GM23248 (cell line): ENCODE measurements around the gene EPHA2. TPM values are rescaled to one million over a fixed set of nuclear protein-coding genes. Genes with fewer than 3 reads are reported as not detected.

ENCODE experiments used
- DNase-seq: peaks from one replicate; pipeline ENCODE4 v3.0.0-alpha.2; 2015
- H2AFZ ChIP-seq: fragments of 200-600 bp; sonication (generic); 2 replicates; pipeline ENCODE4 v1.6.1; 2016; ENCODE audit warnings: antibody characterized with exemption
- H3F3A ChIP-seq: fragments of 200-600 bp; sonication (generic); 2 replicates; pipeline ENCODE4 v1.6.1; 2016; ENCODE audit warnings: mild to moderate bottlenecking, antibody characterized with exemption, mixed run types; ENCODE audit not compliant: insufficient read depth
- H3K27ac ChIP-seq: fragments of 200-600 bp; sonication (generic); 2 replicates; pipeline ENCODE4 v1.5.1; 2016; ENCODE audit warnings: mild to moderate bottlenecking
- H3K27me3 ChIP-seq: fragments of 200-600 bp; sonication (generic); replicated peaks from 2 replicates; pipeline ENCODE4 v1.6.1; 2016; ENCODE audit warnings: mild to moderate bottlenecking; ENCODE audit not compliant: insufficient read depth
- H3K36me3 ChIP-seq: fragments of 200-600 bp; sonication (generic); 2 replicates; pipeline ENCODE4 v1.6.1; 2016; ENCODE audit warnings: low read depth, mild to moderate bottlenecking
- H3K4me1 ChIP-seq: fragments of 200-600 bp; sonication (generic); 2 replicates; pipeline ENCODE4 v1.6.1; 2016; ENCODE audit warnings: mild to moderate bottlenecking; ENCODE audit not compliant: insufficient read depth
- H3K4me2 ChIP-seq: fragments of 200-600 bp; sonication (generic); one replicate; pipeline ENCODE4 v1.6.1; 2016; ENCODE audit warnings: mild to moderate bottlenecking; ENCODE audit not compliant: unreplicated experiment
- H3K4me3 ChIP-seq: fragments of 200-600 bp; sonication (generic); 2 replicates; pipeline ENCODE4 v1.5.1; 2016; ENCODE audit warnings: mild to moderate bottlenecking
- H3K79me2 ChIP-seq: fragments of 200-600 bp; sonication (generic); 2 replicates; pipeline ENCODE4 v1.6.1; 2016; ENCODE audit warnings: mild to moderate bottlenecking; ENCODE audit not compliant: insufficient read depth
- H3K9ac ChIP-seq: fragments of 200-600 bp; sonication (generic); 2 replicates; pipeline ENCODE4 v1.6.1; 2016; ENCODE audit warnings: mild to moderate bottlenecking
- H3K9me2 ChIP-seq: fragments of 200-600 bp; sonication (generic); 2 replicates; pipeline ENCODE4 v1.6.1; 2016; ENCODE audit warnings: mixed run types, mild to moderate bottlenecking, moderate library complexity; ENCODE audit not compliant: insufficient read depth
- H3K9me3 ChIP-seq: fragments of 200-600 bp; sonication (generic); one replicate; pipeline ENCODE4 v1.6.1; 2017; ENCODE audit warnings: low read depth
- H4K20me1 ChIP-seq: fragments of 200-600 bp; sonication (generic); 2 replicates; pipeline ENCODE4 v1.6.0; 2016; ENCODE audit not compliant: insufficient read depth
- EZH2 ChIP-seq: fragments of 200-600 bp; sonication (generic); IDR thresholded peaks from 2 replicates; pipeline ENCODE4 v1.6.1; 2018; ENCODE audit warnings: antibody characterized with exemption, mild to moderate bottlenecking; ENCODE audit not compliant: insufficient read depth, poor library complexity, severe bottlenecking
- EZH2phosphoT487 ChIP-seq: fragments of 200-600 bp; sonication (generic); IDR thresholded peaks from 2 replicates; pipeline ENCODE4 v1.6.1; 2018; ENCODE audit warnings: antibody characterized with exemption, moderate library complexity, mild to moderate bottlenecking, low read depth; ENCODE audit not compliant: insufficient read depth
- WGBS, 2 experiments: methylation state at CpG; one replicate each; pipeline ENCODE4 v1.1.6; 2015 to 2017; ENCODE audit warnings: low lambda C conversion rate in 2 of 2, low coverage in 1 of 2; ENCODE audit errors: missing lambda C conversion rate in 2 of 2; 5-methylcytosine and 5-hydroxymethylcytosine counted together
- in situ Hi-C: fragments of 300-500 bp; cut with MboI; formaldehyde crosslinking; loops from 2 replicates; pipeline ENCODE4 v1.15.0; 2020
- polyA plus RNA-seq: library from polyadenylated mRNA; unstranded; fragments of >200 nt; fragmentation: Nextera tagmentation; extraction: Ambion mirVana; gene quantifications from 2 replicates; pipeline ENCODE4 v1.2.1, GENCODE V29; 2016
- total RNA-seq: library from RNA; depleted of rRNA; stranded (reverse); fragments of >200 nt; shearing (Covaris generic); gene quantifications from 2 replicates; pipeline ENCODE4 v1.2.3, GENCODE V29; 2014

EPHA2 gene
- total and polyA plus RNA-seq, 2 experiments from 2014 or later, result 8.8 to 21.7 TPM

DNA sequence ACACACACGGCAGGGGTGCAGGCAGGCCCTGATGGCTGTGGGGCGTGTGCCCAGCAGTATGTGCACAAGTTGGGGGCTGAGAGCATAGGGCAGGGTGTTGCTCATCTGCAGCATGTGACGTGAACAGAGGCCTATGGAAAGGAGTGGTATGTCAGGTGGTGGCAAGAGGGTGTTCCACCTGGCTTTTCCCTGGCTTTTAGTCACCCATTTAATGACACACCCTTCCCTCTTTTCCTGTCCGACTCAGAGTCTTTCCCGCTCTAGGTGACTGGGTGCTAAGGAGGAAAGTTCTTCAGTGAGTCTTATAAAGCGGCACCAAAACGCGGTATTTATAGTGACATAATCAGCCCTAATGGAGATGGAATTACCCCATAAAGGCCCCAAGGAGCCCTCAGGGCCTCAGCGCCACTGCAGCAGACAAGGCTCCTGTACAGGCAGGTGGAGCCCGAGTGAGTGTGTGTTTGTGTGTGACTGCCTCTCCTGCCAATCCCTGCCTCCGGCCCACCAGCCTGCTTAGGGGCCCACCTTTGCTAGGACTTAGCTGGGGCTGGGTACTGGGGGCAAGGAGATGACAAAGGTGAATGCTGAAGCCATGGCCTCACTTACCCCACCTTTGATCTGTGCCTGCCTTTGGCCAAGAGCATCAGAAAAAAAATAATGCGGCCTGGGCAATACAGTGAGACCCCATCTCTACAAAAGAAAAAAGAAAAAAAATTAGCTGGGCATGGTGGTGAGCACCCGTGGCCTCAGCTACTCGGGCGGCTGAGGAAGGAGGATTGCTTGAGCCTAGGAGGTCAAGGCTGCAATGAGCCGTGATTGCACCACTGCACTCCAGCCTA lies 3.3 kb upstream of the EPHA2 start:
- Histone ChIP-seq H3K4me2 (no peak overlapping the region), H3F3A (peaks cover 21% of the 10 kb centered on the region), H3K27ac (no peak overlapping the region), H3K9me2 (no peaks in the 10 kb centered on the region), H3K27me3 (no peaks in the 10 kb centered on the region), H3K9ac (no peak overlapping the region), H3K79me2 (peaks cover 7% of the 10 kb centered on the region), H3K4me3 (no peak overlapping the region), H3K9me3 (no peaks in the 10 kb centered on the region), H4K20me1 (no peaks in the 10 kb centered on the region), H3K4me1 (peaks cover 10% of the 10 kb centered on the region), H3K36me3 (no peaks in the 10 kb centered on the region), H2AFZ (no peak overlapping the region)
- in situ Hi-C loops, result no loop called here
- TF ChIP-seq EZH2 (no peak), EZH2phosphoT487 (no peak)
- WGBS, 2 experiments, result 88 to 90% methylated on average over 16 of the region's 16 CpGs
- no peak for DNase-seq

- TF ChIP-seq EZH2, result no peak
- TF ChIP-seq EZH2phosphoT487, result no peak
- peaks cover 19% of the 10 kb centered on the region for H3K79me2 ChIP-seq
- no peaks in the 10 kb centered on the region for H4K20me1 ChIP-seq
- H2AFZ ChIP-seq, result no peak overlapping the region
- H3K4me3 ChIP-seq, result no peak overlapping the region
- no peak overlapping the region for H3K27ac ChIP-seq
- no peak overlapping the region for H3K4me2 ChIP-seq
- no peak for DNase-seq
- H3K9ac ChIP-seq, result no peak overlapping the region
- H3K9me2 ChIP-seq, result no peaks in the 10 kb centered on the region
- WGBS, 2 experiments, result 78 to 84% methylated on average over 5 of the region's 5 CpGs
- in situ Hi-C loops, result no loop called here
- no peaks in the 10 kb centered on the region for H3K9me3 ChIP-seq
- no peaks in the 10 kb centered on the region for H3K27me3 ChIP-seq
- peaks cover 21% of the 10 kb centered on the region for H3K4me1 ChIP-seq
- peaks cover 21% of the 10 kb centered on the region for H3F3A ChIP-seq
- no peaks in the 10 kb centered on the region for H3K36me3 ChIP-seq
Observed at GRCh38 chr1:16158025-16158424, 2.2 kb upstream of the EPHA2 start.

- no peaks in the 10 kb centered on the region for H3K9me2 ChIP-seq
- peaks cover 29% of the 10 kb centered on the region for H3K4me1 ChIP-seq
- peak overlapping the region; percentile 46; the same call in 1 of the 2 replicates for H3K4me3 ChIP-seq
- in situ Hi-C loops, result no loop called here
- peaks cover 21% of the 10 kb centered on the region for H3F3A ChIP-seq
- no peaks in the 10 kb centered on the region for H3K9me3 ChIP-seq
- WGBS, 2 experiments, result 76 to 78% methylated on average over 13 of the region's 13 CpGs
- peaks cover 28% of the 10 kb centered on the region for H3K79me2 ChIP-seq
- H3K4me2 ChIP-seq, result peak overlapping the region; percentile 34
- DNase-seq, result peak; percentile 63
- no peaks in the 10 kb centered on the region for H4K20me1 ChIP-seq
- no peaks in the 10 kb centered on the region for H3K36me3 ChIP-seq
- H3K9ac ChIP-seq, result no peak overlapping the region
- H2AFZ ChIP-seq, result no peak overlapping the region
- no peak overlapping the region for H3K27ac ChIP-seq
- no peak for TF ChIP-seq EZH2phosphoT487
- no peak for TF ChIP-seq EZH2
- H3K27me3 ChIP-seq, result no peaks in the 10 kb centered on the region
Observed at GRCh38 chr1:16156848-16157495, 1.1 kb upstream of the EPHA2 start.

DNA sequence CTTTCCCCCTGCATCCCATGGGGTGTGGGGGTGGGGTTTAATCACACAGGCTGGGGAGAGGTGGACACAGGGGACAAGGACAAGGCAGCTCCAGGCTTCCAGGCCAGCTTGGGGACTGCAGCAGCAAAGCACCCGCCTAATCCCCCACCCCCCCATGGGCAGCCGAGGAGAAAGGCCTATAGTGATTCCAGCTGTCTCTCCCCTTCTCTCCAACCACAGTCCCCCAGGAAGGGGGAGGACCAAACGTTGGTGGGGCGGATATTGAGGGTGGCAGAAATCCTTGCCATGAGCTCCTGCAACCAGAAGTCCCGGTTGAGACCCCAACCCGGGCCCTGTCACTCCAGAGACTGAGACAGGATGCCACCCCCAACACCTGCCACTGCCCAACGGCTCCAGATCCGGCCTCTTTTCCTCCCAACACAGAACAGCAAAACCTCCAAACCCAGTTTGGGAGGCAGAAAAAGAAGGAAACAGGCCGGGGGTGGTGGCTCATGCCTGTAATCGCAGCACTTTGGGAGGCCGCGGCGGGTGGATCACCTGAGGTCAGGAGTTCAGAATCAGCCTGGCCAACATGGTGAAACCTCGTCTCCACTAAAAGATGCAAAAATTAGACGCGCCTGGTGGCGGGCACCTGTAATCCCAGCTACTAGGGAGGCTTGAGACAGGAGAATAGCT lies 1.7 kb downstream of the EPHA2 start:
- no peak for DNase-seq
- Histone ChIP-seq H4K20me1 (no peaks in the 10 kb centered on the region), H3K36me3 (peaks cover 5% of the 10 kb centered on the region; the same call in 1 of the 2 replicates), H3K9ac (peak overlapping the region; percentile 60), H3F3A (peaks cover 21% of the 10 kb centered on the region), H3K9me2 (no peaks in the 10 kb centered on the region), H3K4me1 (peaks cover 42% of the 10 kb centered on the region), H3K4me3 (peak overlapping the region; percentile 86), H3K79me2 (peaks cover 57% of the 10 kb centered on the region), H3K27ac (peak overlapping the region; percentile 14; the same call in 1 of the 2 replicates), H3K4me2 (peak overlapping the region; percentile 86), H3K27me3 (no peaks in the 10 kb centered on the region), H3K9me3 (no peaks in the 10 kb centered on the region), H2AFZ (no peak overlapping the region)
- WGBS, 2 experiments, result 39 to 46% methylated on average over 15 to 17 of the region's 17 CpGs
- no peak for TF ChIP-seq EZH2phosphoT487
- TF ChIP-seq EZH2, result no peak
- in situ Hi-C loops, result no loop called here
